H9 (cell line): Measurements from ENCODE around the gene GNPAT. TPM values are rescaled to one million over a fixed set of nuclear protein-coding genes. Genes with fewer than 3 reads are reported as not detected.

Experiments
- DNase-seq: peaks from one replicate; pipeline ENCODE4 v3.0.0-alpha.2; 2017
- H2AFZ ChIP-seq: one replicate; pipeline ENCODE4 v1.6.1; 2013; ENCODE audit warnings: mild to moderate bottlenecking, low read length, control low read depth, moderate library complexity
- H2AK5ac ChIP-seq: 2 replicates; pipeline ENCODE4 v1.6.1; 2013; ENCODE audit warnings: low read length, control low read depth, mixed read lengths; ENCODE audit not compliant: insufficient read length
- H2BK120ac ChIP-seq: one replicate; pipeline ENCODE4 v1.6.1; 2013; ENCODE audit warnings: low read depth, mild to moderate bottlenecking, low read length, control low read depth, inconsistent platforms; ENCODE audit not compliant: poor library complexity, severe bottlenecking
- H2BK12ac ChIP-seq: 2 replicates; pipeline ENCODE4 v1.6.1; 2013; ENCODE audit warnings: low read length, control low read depth, mixed read lengths, low read depth; ENCODE audit not compliant: insufficient read length
- H2BK15ac ChIP-seq: 2 replicates; pipeline ENCODE4 v1.6.1; 2013; ENCODE audit warnings: low read depth, low read length, control low read depth
- H2BK20ac ChIP-seq: one replicate; pipeline ENCODE4 v1.6.1; 2013; ENCODE audit warnings: low read depth, mild to moderate bottlenecking, low read length, control low read depth, inconsistent platforms; ENCODE audit not compliant: poor library complexity, severe bottlenecking
- H2BK5ac ChIP-seq: 2 replicates; pipeline ENCODE4 v1.6.1; 2013; ENCODE audit warnings: low read length, control low read depth, mixed read lengths; ENCODE audit not compliant: insufficient read length
- H3K14ac ChIP-seq: 2 replicates; pipeline ENCODE4 v1.6.1; 2013; ENCODE audit warnings: low read length, control low read depth; ENCODE audit not compliant: insufficient read depth
- H3K18ac ChIP-seq: 2 replicates; pipeline ENCODE4 v1.6.1; 2013; ENCODE audit warnings: low read depth, mild to moderate bottlenecking, mixed read lengths, low read length, control low read depth; ENCODE audit not compliant: insufficient read length
- H3K23ac ChIP-seq: 2 replicates; pipeline ENCODE4 v1.6.1; 2013; ENCODE audit warnings: low read length, control low read depth, mixed read lengths, low read depth; ENCODE audit not compliant: insufficient read length
- H3K23me2 ChIP-seq: 2 replicates; pipeline ENCODE4 v1.6.1; 2013; ENCODE audit warnings: low read depth, mild to moderate bottlenecking, mixed read lengths, low read length, control low read depth; ENCODE audit not compliant: insufficient read length, poor library complexity, severe bottlenecking
- H3K27ac ChIP-seq: 2 replicates; pipeline ENCODE4 v1.5.1; 2013; ENCODE audit warnings: low read length, control low read depth, mixed read lengths, low read depth; ENCODE audit not compliant: insufficient read length
- H3K27me3 ChIP-seq: 2 replicates; pipeline ENCODE4 v1.6.1; 2013; ENCODE audit warnings: low read length, control low read depth, inconsistent platforms; ENCODE audit not compliant: insufficient read depth
- H3K4ac ChIP-seq: 2 replicates; pipeline ENCODE4 v1.6.1; 2013; ENCODE audit warnings: low read depth, mild to moderate bottlenecking, control low read depth, inconsistent platforms, low read length, moderate library complexity
- H3K4me1 ChIP-seq: 2 replicates; pipeline ENCODE4 v1.6.1; 2013; ENCODE audit warnings: low read length, control low read depth, inconsistent platforms; ENCODE audit not compliant: insufficient read depth
- H3K4me2 ChIP-seq: 2 replicates; pipeline ENCODE4 v1.6.1; 2013; ENCODE audit warnings: low read length, control low read depth, mixed read lengths; ENCODE audit not compliant: insufficient read length, insufficient read depth
- H3K56ac ChIP-seq: 2 replicates; pipeline ENCODE4 v1.6.1; 2013; ENCODE audit warnings: low read depth, mild to moderate bottlenecking, mixed read lengths, low read length, control low read depth; ENCODE audit not compliant: insufficient read length
- H3K79me1 ChIP-seq: 2 replicates; pipeline ENCODE4 v1.6.1; 2013; ENCODE audit warnings: low read depth, mild to moderate bottlenecking, moderate library complexity, low read length, control low read depth, inconsistent platforms; ENCODE audit not compliant: insufficient read depth, poor library complexity, severe bottlenecking
- H3K79me2 ChIP-seq: 2 replicates; pipeline ENCODE4 v1.6.1; 2013; ENCODE audit warnings: low read length, control low read depth, inconsistent platforms; ENCODE audit not compliant: insufficient read depth
- H3K9ac ChIP-seq: 2 replicates; pipeline ENCODE4 v1.6.1; 2013; ENCODE audit warnings: low read length, control low read depth, mixed read lengths; ENCODE audit not compliant: insufficient read length; ENCODE audit errors: extremely low read depth
- H3K9me3 ChIP-seq: one replicate; pipeline ENCODE4 v1.6.1; 2013; ENCODE audit warnings: low read depth, low read length, inconsistent platforms; ENCODE audit not compliant: control insufficient read depth
- H3T11ph ChIP-seq: one replicate; pipeline ENCODE4 v1.6.1; 2013; ENCODE audit warnings: mild to moderate bottlenecking, low read length, control low read depth, inconsistent platforms
- H4K20me1 ChIP-seq: one replicate; pipeline ENCODE4 v1.6.1; 2013; ENCODE audit not compliant: control insufficient read depth, insufficient read length, insufficient read depth
- H4K5ac ChIP-seq: 2 replicates; pipeline ENCODE4 v1.6.1; 2013; ENCODE audit warnings: low read depth, mild to moderate bottlenecking, mixed read lengths, low read length, control low read depth; ENCODE audit not compliant: insufficient read length
- H4K8ac ChIP-seq: replicated peaks from 2 replicates; pipeline ENCODE4 v1.6.1; 2013; ENCODE audit warnings: low read length, control low read depth, mixed read lengths, low read depth; ENCODE audit not compliant: insufficient read length
- H4K91ac ChIP-seq: 2 replicates; pipeline ENCODE4 v1.6.1; 2013; ENCODE audit warnings: low read depth, mild to moderate bottlenecking, moderate library complexity, mixed read lengths, low read length, control low read depth; ENCODE audit not compliant: insufficient read length
- H3K27ac Mint-ChIP-seq, 3 experiments: 2 replicates in 2 of 3; 3 replicates in 1 of 3; pipeline ENCODE4 v1.8.0; 2020 to 2021; ENCODE audit warnings: mixed read lengths in 3 of 3, mild to moderate bottlenecking in 1 of 3, moderate library complexity in 1 of 3
- H3K27me3 Mint-ChIP-seq: 2 replicates; pipeline ENCODE4 v1.8.0; 2021; ENCODE audit warnings: low read depth, mild to moderate bottlenecking, moderate library complexity, mixed read lengths
- H3K36me3 Mint-ChIP-seq, 3 experiments: 2 replicates in 2 of 3; 3 replicates in 1 of 3; pipeline ENCODE4 v1.8.0; 2020 to 2021; ENCODE audit warnings: low read depth in 3 of 3, mixed read lengths in 3 of 3; ENCODE audit not compliant: insufficient read depth in 1 of 3
- H3K4me1 Mint-ChIP-seq, 2 experiments: 2 replicates each; pipeline ENCODE4 v1.8.0; 2020; ENCODE audit warnings: mixed read lengths in 2 of 2
- H3K4me3 Mint-ChIP-seq, 2 experiments: 2 replicates in 1 of 2; 3 replicates in 1 of 2; pipeline ENCODE4 v1.8.0; 2020 to 2021; ENCODE audit warnings: mild to moderate bottlenecking in 2 of 2, mixed read lengths in 2 of 2, moderate library complexity in 1 of 2
- H3K9me3 Mint-ChIP-seq, 2 experiments: 2 replicates in 1 of 2; 3 replicates in 1 of 2; pipeline ENCODE4 v1.8.0; 2020; ENCODE audit warnings: mild to moderate bottlenecking in 2 of 2, mixed read lengths in 2 of 2, moderate library complexity in 1 of 2
- CTCF ChIP-seq: fragments of 200-600 bp; sonication (generic); conservative IDR thresholded peaks from 3 replicates; pipeline ENCODE4 v1.8.0; 2021; ENCODE audit warnings: antibody characterized with exemption, mild to moderate bottlenecking
- WGBS: extraction: QIAGEN DNeasy Blood & Tissue Kit; methylation state at CpG from one replicate; pipeline ENCODE4 v1.1.7; 2013; ENCODE audit warnings: missing lambda C conversion rate, low lambda C conversion rate, mixed read lengths; ENCODE audit not compliant: insufficient read length; ENCODE audit errors: extremely low coverage; 5-methylcytosine and 5-hydroxymethylcytosine counted together
- total RNA-seq: library from RNA; stranded (reverse); gene quantifications from 2 replicates; pipeline ENCODE4 v1.2.1, GENCODE V29; 2021

GNPAT gene
- total RNA-seq, 1 experiment from 2014 or later: 38.1 TPM

DNA sequence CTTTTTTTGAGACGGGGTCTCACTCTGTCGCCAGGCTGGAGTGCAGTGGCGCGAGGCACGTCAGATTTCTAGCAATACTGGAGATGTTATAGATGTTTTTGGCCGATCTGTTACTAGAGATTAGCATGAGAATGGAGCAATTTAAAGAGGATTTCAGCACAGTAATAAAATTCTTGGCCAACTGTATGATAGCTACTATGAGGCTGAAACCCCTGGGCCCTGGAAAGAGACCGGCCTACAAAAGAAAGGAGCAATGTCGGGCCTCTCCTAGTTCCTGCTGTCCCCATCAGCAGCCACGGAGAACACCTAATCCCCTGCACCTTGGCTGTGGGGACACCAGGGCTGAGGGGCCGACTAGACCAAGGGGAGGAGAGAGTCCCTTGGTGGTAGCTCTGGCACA, 9.5 kb upstream of the GNPAT start:
- no peak overlapping the region for H2BK12ac ChIP-seq
- Mint-ChIP-seq H3K9me3 (no peaks in the 10 kb centered on the region), H3K4me3 (no peak overlapping the region), H3K4me1 (no peaks in the 10 kb centered on the region), H3K27ac (peak overlapping the region in 1 of 3 experiments; percentile 63; a peak in 1 of 7 replicates), H3K36me3 (peaks cover 1 to 11% (median 11%) of the 10 kb centered on the region in 3 experiments; a peak in 4 of 7 replicates), H3K27me3 (no peaks in the 10 kb centered on the region)
- H3K4ac ChIP-seq: no peak overlapping the region
- H4K20me1 ChIP-seq: no peaks in the 10 kb centered on the region
- no peak overlapping the region for H4K8ac ChIP-seq
- H2AFZ ChIP-seq: no peak overlapping the region
- no peak overlapping the region for H3K27ac ChIP-seq
- H3K9ac ChIP-seq: no peak overlapping the region
- H3K4me1 ChIP-seq: no peaks in the 10 kb centered on the region
- H3K9me3 ChIP-seq: no peaks in the 10 kb centered on the region
- TF ChIP-seq CTCF: no peak
- no peaks in the 10 kb centered on the region for H3K27me3 ChIP-seq
- no peaks in the 10 kb centered on the region for H3K79me1 ChIP-seq
- H3K23me2 ChIP-seq: no peaks in the 10 kb centered on the region
- WGBS: no CpG with 5 or more reads among the region's 10 CpGs
- DNase-seq: no peak
- H3T11ph ChIP-seq: no peak overlapping the region
- H3K56ac ChIP-seq: no peak overlapping the region
- H2BK5ac ChIP-seq: no peak overlapping the region
- no peak overlapping the region for H3K4me2 ChIP-seq
- no peak overlapping the region for H2BK20ac ChIP-seq
- no peak overlapping the region for H3K18ac ChIP-seq
- H2BK15ac ChIP-seq: no peak overlapping the region
- H2BK120ac ChIP-seq: no peak overlapping the region
- no peak overlapping the region for H4K91ac ChIP-seq
- no peak overlapping the region for H4K5ac ChIP-seq
- H2AK5ac ChIP-seq: no peak overlapping the region
- no peak overlapping the region for H3K14ac ChIP-seq
- H3K23ac ChIP-seq: no peak overlapping the region
- H3K79me2 ChIP-seq: no peaks in the 10 kb centered on the region
